NCI-H345 treated with DMSO at 0.1 percent for 48 hours (cell line): ENCODE data around the gene SLC35F6.
"Not testable (repeated sequence)": the region's sequence is repeated elsewhere in the genome, so short reads cannot be mapped to it uniquely, and the experiment has no call there.

Experiments
- DNase-seq: peaks from one replicate; lab custom pipeline; 2025; ENCODE audit not compliant: unreplicated experiment; lab: John Stamatoyannopoulos, UW

The SLC35F6 gene

DNA sequence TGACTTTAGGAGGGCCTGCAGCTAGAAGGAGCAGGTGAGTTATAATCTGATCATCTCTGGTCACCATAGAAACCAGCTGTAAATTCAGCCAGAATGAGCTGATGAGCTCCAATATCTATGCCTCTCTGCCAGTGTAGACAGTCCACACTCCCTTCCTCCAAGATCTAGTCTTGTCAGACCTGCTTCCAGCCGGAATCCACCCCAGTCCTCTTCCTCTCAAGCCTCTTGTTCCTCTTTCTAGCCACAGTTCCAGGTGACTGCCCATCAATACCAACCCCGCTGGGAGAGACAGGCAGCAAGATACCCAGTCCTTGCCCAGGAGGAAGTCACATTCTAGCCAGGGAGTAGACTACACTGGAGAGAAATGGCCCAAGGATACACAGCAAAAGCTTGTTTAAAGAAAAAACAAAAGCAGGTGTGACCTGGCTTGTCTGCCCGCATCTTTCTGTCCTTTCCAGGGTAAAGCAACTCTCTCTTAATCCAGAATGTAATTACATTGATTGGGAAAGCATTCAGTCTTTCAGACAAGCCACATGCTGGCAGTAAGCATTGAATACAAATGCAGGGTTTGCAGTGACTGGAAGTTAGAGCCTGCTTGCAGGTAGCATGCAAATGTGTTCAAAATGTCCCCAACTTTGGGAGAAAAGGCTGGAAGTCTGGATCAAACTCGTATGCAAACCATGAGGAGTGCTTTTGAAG, 9.0 kb upstream of the SLC35F6 start:
- peak; percentile 9 for DNase-seq

DNA sequence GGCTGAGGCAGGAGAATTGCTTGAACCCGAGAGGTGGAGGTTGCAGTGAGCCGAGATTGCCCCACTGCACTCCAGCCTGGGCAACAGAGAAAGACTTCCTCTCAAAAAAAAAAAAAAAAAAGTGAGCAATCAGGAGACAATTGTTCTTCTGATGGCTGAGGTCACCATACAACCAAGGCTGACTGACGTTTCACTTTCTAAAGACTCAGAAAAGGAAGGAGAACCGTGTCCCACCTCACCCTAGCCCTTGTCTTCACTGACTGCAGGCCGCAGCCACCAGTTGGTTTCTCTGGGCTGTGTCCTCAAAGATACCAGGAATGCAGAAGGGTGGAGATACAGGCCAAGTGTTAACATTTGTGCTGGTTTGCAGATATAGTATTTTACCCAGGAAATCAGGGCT, 7.7 kb upstream of the SLC35F6 start:
- no peak for DNase-seq

DNA sequence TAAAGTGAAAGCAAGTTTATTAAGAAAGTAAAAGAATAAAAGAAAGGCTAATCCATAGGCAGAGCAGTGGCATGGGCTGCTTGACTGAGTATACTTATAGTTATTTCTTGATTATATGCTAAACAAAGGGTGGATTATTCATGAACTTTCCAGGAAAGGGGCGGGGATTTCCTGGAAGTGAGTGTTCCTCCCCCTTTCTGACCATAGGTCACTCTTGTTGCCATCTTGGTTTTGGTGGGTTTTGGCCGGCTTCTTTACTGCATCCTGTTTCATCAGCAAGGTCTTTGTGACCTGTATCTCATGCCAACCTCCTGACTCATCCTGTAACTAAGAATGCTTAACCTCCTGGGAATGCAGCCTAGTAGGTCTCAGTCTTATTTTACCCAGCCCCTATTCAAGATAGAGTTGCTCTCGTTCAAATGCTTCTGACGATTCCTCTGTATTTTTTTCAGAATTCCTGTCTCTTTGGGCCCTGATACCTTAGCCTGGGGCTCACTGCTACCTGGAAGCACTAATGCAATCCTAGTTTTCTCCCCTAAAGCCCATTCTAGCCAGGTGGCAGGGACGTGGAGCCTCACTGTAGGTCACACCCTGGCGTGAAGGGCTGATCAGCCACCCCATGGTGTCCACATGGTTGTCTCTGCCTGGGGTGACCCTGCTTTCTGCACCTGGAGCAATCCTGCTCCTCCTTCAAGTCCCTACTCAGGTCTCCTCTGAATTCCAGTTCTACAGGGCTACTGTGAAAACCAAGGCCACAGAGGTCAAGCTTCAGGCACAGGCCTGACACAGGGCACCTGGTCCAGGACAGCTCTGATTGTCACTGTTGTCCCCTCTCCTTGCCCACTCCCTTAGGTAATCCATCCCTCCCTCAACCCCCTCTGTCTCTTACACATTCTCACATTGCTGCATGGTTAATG, 6.0 kb upstream of the SLC35F6 start:
- no peak for DNase-seq

DNA sequence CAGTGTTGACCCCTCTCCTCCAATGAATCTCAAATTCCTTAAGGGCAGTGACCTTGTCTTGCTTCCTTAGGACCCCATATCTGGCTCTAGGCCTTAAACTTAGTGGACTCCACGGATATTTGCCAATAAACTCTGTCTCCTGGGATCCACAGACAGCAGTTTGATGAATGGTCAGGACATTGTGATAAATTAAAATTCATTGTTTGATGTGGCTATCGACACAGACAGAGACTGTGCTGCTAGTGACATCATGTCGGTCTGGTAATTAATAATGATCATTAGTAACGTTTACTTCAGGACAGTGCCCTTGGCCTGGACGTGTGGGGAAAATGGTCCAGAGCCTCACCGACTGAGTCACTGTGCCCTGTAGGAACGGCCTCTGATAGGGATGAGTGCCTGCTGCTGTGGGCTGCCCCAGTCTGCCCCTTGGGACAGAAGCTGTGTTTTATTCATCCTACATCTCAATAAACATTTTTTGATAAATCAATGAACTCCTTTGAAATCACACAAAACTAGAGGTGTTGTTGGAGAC, 5.2 kb upstream of the SLC35F6 start:
- no peak for DNase-seq

DNA sequence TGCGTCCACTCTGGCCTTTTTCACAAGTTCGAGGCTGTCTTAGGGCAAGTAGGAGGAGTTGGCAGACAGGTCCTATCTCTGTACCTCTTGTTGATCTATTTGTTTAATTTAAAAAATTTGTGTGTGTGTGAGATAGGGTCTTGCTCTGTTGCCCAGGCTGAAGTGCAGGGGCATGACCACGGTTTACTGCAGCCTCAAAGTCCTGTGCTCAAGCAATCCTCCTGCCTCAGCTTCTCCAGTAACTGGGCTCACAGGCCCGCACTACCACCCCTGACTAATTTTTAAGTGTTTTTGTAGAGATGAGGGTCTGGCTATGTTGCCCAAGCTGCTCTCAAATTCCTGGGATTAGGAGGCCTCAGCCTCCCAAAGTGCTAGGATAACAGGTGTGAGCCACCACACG, 4.2 kb upstream of the SLC35F6 start:
- no peak for DNase-seq

DNA sequence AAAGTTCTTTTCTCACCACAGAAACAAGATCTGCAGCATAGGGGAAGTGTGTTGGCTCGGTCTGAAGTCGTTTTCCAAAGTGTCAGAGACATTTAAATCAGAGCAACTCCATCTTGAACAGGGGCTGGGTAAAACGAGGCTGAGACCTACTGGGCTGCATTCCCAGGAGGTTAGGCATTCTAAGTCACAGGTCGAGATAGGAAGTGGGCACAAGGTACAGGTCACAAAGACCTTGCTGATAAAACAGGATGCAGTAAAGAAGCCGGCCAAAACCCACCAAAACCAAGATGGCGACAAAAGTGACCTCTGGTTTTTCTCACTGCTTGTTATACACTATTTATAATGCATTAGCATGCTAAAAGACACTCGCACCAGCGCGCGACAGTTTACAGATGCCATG, 3.1 kb upstream of the SLC35F6 start:
- not testable (repeated sequence) for DNase-seq

DNA sequence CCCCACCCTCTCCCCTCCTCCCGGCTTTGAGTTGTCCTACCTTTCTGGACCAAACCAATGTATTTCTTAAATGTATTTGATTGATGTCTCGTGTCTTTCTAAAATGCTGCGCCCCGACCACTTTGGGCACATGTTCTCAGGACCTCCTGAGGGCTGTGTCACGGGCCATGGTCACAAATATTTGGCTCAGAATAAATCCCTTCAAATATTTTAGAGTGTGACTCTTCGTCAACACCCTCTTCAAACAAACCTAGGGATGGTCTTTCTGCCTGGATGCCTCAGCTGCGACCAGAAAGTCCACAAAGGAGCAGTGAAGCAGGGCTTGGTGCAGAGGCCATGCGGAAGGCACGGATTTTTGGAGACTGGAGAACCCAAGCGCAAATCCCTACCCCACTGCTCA, 1.1 kb upstream of the SLC35F6 start:
- no peak for DNase-seq

DNA sequence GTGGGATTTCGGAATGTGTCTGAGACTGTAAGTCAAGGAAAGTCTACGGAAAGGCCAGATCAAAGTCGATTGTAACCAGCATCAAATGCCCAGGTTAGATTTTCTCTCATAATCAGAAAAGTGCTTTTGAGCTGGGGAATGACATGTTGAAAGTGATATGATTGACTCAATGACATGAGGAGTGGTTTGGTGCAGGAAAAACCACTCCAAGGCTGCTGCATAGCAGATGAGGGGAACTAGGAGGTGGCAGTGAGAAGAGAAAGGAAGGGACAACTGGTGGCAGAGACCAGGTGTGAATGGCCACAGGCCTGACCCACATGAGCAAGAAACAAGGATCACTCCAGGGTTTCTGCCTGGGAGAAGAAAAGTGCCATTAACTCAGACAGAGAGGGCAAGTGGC, 822 bp downstream of the SLC35F6 start:
- no peak for DNase-seq

DNA sequence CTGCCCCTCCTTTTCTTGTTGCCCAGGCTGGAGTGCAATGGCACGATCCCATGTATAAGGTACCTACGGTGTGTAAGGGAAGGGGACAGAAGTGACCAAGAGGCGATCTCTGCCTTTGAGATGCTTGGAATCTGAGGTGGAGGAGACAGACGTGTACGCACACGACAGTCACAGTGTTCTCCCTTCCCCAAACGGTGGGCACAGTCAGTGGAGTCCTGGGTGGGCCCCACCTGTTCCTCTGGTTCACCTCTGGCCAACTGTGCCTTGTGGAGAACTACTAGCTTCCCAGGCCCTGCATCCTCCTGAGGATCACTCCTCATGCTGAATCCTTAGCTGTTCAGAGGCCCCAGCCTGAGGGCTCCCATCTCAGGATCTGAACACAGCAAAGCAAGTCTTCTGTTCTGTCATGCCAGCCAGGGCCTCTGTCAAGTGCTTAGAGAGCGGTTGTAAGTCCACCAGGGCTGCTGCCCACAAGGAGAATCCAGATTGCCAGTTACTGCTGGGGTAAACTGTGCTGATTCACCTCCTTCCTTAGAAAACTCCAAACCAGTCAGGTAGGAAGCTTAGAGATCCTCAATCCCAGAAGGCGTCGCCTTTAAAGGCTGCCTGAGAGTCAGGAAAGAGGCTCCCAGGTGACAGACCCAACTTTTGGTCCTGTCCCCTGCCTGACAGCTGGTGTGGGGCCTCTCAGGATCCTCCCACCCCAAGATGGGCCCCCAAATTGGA, 1.6 kb downstream of the SLC35F6 start:
- no peak for DNase-seq

DNA sequence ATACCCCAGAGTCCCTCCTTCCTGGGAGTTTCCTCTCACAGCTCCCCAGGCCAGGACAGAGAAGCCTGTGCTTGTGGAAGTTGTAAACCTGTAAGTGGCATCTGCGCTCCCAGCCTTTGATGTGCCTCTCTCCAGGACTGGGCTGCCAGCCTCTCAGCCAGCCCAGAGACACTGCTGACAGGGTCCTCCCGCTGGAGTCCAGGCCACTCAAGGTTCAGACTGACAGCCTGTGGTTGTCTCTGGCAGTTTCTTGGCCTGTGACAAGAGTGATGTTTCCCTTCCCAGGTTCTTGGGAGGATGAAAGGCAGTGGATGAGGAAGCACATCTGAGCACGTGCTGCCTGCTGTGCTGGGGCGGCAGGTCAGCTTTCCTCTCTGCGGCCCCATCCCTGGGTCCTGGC, 3.0 kb downstream of the SLC35F6 start:
- DNase-seq = no peak

DNA sequence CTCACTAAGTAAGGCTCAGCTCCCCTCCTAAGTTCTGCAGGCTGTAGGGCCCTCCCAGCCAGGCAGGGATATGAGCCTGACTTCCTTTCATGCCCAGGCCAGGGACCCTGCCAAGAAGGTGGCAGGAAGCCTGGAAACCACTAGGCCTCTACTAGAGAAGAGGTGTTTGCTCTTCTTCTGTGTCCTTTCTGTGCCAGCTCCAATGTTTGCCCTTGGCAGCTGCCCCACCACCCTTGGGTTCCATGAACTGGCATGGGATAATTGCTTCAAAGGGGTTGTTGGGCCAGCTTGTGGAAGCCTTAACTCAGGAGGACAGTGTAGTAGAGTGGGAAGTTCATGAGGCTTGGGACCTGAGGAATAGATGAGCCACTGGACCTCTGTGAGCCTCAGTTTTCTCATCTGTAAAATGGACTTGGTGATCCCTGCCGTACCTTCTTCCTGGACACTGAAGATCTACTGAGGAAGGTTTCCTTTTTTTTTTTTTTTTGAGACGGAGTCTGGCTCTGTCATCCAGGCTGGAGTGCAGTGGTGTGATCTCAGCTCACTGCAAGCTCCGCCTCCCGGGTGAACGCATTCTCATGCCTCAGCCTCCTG, 3.9 kb downstream of the SLC35F6 start:
- DNase-seq = no peak

DNA sequence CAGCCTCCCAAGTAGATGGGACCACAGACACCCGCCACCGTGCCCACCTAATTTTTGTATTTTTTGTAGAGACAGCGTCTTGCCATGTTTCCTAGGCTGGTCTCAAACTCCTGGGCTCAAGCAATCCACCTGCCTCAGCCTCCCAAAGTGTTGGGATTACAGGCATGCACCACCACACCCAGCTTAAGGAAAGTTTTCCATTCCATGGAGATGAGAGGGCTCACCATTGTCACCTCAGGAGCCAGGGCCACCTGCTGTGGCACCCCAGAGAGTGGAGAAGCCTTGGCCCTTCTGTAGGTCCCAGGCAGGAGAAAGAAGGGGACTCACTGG, 4.6 kb downstream of the SLC35F6 start:
- DNase-seq = no peak

DNA sequence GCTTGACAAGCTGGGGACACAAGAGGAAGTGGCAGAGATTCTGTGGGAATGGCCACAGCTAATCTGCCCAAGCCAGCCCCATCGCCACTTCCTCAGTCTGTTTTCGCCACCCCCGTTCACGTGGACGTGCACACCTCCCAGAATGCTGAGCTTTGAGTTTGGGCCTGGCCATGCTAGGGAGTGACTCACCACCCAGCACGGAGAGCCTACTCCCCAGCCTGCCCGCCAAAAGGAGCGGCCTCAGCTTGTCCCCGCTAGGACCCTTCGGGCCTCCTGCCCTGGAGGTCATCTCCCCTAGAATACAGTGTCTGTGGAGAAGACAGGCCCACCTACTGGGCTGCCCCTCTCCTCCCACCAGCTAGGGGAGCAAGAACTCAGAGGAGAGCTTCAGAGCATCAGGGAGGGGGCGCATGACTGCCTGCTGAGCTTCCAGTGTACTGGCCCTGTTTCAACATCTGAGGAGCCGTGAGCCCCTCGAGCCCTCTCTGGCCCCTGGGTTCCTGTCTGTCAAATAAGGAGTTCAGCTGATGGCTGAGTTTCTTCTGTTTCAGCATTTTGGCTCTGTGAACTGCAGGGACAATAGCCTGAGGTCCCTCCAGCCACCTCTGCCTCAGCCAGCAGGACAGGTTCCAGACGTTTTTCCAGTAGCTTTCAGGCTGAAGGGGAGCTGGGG, 5.1 kb downstream of the SLC35F6 start:
- DNase-seq = no peak

DNA sequence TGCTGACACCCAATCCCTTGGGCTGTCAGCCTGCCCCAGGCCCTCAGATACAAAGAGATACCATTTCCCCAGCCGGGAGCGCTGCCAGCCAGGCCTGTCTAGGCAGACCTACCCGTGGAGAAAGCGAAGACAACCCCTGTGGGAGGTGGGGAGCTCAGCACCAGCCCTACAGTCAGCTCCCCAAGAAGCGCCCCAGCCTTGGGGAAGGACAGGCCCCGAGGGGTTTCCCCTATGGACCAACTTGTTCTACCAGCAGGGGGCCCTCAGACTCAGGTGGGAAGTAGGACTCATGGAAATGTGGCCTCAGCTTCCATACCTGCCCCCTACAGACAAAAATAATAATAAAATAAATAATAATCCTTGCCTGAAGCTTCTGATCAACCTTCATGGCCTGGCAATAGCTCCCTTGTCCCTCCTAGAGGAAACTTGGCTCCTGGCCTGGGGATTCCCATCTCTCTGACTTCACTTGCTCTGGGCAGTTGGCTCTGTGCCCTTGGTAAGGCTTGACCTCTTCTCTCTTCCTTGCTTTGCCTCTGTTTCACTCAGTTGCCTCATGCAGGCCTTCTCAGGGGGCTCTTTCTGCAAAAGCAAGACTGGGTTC, 7.0 kb downstream of the SLC35F6 start:
- DNase-seq = no peak

DNA sequence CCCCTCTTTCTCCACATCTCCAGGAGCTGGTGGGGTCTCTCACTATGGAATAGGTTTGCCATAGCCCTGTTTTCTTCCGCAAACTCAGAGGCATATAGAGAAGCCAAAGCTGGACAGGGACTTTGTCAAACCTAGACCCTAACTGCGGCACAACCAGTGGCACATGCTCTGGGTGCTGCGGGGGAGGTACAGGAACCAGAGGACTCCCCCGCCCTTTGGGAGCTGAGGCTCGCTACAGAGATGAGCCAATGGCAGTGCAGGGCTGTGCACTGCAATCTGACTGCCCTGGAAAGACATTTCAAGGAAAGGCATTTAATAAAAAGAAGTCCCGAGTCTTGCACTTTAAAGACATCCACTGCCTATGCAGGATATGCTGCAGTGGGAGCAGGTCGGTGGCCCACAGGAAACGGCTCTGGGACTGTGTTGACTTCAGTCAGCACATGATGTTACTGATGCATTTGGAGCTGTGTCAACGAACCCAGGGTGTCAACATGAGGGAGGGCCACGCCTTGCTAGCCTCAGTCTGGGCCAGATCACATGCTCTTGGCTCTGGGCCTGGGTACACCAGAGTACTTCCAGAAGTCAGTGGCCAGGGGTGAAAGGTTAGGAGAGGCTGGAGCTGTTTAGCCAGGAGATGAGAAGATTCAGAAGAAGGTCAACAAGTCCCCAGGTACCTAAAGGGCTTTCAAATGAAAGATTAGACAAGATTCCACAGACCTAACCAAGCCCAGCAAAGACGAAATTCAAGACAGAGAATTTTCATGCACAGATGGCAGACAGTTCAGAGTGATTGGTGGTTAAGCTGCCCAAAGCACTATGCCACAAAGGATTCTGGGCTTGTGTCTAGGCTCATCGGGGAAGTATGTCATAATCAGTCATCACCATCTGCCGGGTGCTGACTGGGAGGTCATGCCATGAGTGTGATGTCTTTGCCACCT, 8.2 kb downstream of the SLC35F6 start:
- no peak for DNase-seq

DNA sequence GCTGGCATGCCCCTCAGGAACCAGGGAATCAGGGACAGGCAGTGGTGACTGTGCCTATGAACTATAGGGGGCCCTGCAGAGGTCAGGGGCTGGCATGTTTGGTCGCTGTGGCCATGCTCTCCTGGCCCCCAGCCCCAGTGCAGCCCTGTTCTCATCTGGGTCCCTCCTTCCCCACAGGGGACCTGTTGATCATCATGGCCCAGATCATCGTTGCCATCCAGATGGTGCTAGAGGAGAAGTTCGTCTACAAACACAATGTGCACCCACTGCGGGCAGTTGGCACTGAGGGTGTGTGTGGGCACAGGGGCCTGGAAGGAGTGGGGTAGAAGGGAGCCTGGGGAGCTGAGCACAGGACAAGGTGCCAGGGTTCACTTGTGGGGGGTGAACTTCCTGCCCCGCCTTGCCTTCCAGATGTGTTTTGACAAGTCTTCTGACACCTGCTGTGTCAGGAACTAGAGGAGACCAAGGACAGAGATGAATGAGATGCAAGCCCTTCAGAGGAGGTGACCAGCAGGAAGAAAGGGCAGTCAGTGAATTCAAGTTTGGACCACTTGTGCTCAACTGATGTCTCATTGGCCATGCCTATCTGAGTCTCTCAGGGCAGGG, 12.2 kb downstream of the SLC35F6 start:
- no peak for DNase-seq

DNA sequence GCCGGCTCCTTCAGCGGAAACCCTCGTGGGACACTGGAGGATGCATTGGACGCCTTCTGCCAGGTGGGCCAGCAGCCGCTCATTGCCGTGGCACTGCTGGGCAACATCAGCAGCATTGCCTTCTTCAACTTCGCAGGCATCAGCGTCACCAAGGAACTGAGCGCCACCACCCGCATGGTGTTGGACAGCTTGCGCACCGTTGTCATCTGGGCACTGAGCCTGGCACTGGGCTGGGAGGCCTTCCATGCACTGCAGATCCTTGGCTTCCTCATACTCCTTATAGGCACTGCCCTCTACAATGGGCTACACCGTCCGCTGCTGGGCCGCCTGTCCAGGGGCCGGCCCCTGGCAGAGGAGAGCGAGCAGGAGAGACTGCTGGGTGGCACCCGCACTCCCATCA, 14.0 kb downstream of the SLC35F6 start:
- no peak for DNase-seq

DNA sequence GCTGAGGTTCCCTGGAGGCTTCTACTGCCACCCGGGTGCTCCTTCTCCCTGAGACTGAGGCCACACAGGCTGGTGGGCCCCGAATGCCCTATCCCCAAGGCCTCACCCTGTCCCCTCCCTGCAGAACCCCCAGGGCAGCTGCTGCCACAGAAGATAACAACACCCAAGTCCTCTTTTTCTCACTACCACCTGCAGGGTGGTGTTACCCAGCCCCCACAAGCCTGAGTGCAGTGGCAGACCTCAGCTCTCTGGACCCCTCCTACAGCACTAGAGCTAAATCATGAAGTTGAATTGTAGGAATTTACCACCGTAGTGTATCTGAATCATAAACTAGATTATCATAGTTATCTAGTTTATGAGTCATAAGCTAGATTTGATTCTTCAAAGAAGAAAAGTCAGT, 14.4 kb downstream of the SLC35F6 start:
- no peak for DNase-seq

DNA sequence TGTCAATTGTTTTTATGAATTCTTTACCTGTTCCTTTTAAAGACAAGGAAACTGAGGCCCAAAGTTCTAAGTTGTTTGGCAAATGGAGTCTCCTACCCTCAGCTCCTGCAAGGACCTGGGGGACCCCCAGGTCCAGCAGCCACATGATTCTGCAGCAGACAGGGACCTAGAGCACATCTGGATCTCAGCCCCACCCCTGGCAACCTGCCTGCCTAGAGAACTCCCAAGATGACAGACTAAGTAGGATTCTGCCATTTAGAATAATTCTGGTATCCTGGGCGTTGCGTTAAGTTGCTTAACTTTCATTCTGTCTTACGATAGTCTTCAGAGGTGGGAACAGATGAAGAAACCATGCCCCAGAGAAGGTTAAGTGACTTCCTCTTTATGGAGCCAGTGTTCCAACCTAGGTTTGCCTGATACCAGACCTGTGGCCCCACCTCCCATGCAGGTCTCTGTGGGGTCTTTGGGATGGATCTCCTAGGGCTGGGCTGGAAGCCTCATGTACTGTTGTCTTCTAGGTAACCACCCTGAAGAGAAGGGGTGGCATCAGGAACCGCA, 16.2 kb downstream of the SLC35F6 start:
- no peak for DNase-seq
